Fibroblast of pulmonary artery (primary cell): Measurements from ENCODE around the gene TSPAN9.

Experiments used
- DNase-seq: peaks from one replicate; pipeline ENCODE4 v3.0.0-alpha.2; 2010; ENCODE audit warnings: low read depth
- H3K4me3 ChIP-seq: replicated peaks from 2 replicates; pipeline ENCODE4 v1.5.1; 2011; ENCODE audit warnings: low read depth, mild to moderate bottlenecking, control low read depth, low read length, moderate library complexity
- CTCF ChIP-seq: IDR thresholded peaks from 2 replicates; pipeline ENCODE4 v1.5.1; 2011; ENCODE audit warnings: mild to moderate bottlenecking, control low read depth, low read length, inconsistent platforms; ENCODE audit errors: missing control alignments

TSPAN9 gene

GRCh38 chr12:3267690-3268089 lies 190.5 kb downstream of the TSPAN9 start:
- DNase-seq, result no peak
- no peak for TF ChIP-seq CTCF
- H3K4me3 ChIP-seq, result no peak overlapping the region

- TF ChIP-seq CTCF, result no peak
- H3K4me3 ChIP-seq, result no peak overlapping the region
- DNase-seq, result no peak
Observed at GRCh38 chr12:3269594-3269993, 192.4 kb downstream of the TSPAN9 start.

GRCh38 chr12:3271146-3271545 lies 194.0 kb downstream of the TSPAN9 start:
- DNase-seq, result no peak
- TF ChIP-seq CTCF, result no peak
- no peak overlapping the region for H3K4me3 ChIP-seq

- no peak for TF ChIP-seq CTCF
- no peak for DNase-seq
- no peak overlapping the region for H3K4me3 ChIP-seq
Observed at GRCh38 chr12:3271639-3272038, 194.5 kb downstream of the TSPAN9 start.

- TF ChIP-seq CTCF, result no peak
- H3K4me3 ChIP-seq, result no peak overlapping the region
- DNase-seq, result no peak
Observed at GRCh38 chr12:3272958-3273357, 195.8 kb downstream of the TSPAN9 start.

- H3K4me3 ChIP-seq, result no peak overlapping the region
- TF ChIP-seq CTCF, result no peak
- DNase-seq, result no peak
Observed at GRCh38 chr12:3273409-3273853, 196.3 kb downstream of the TSPAN9 start.

GRCh38 chr12:3274664-3275063 lies 197.5 kb downstream of the TSPAN9 start:
- TF ChIP-seq CTCF, result no peak
- no peak for DNase-seq
- no peak overlapping the region for H3K4me3 ChIP-seq
